Hepatocyte (in vitro differentiated cells): ENCODE measurements around the gene PCLO.

Experiments used
- CTCF ChIP-seq: fragments of 200-600 bp; sonication (generic); IDR thresholded peaks from 2 replicates; pipeline ENCODE4 v1.5.1; 2016; ENCODE audit warnings: antibody characterized with exemption, mild to moderate bottlenecking; ENCODE audit not compliant: poor library complexity
- EZH2 ChIP-seq: fragments of 200-600 bp; sonication (generic); IDR thresholded peaks from 2 replicates; pipeline ENCODE4 v1.6.1; 2016; ENCODE audit warnings: antibody characterized with exemption, mild to moderate bottlenecking, borderline replicate concordance
- EZH2phosphoT487 ChIP-seq: fragments of 200-600 bp; sonication (generic); IDR thresholded peaks from one replicate; pipeline ENCODE4 v1.6.1; 2018; ENCODE audit warnings: antibody characterized with exemption, mild to moderate bottlenecking, low read depth, moderate library complexity; ENCODE audit not compliant: unreplicated experiment, severe bottlenecking

GRCh38 chr7:82722946-82723345 lies 439.7 kb downstream of the PCLO start:
- TF ChIP-seq CTCF, result no peak
- TF ChIP-seq EZH2, result no peak
- TF ChIP-seq EZH2phosphoT487, result no peak
